Measurements from ENCODE around the gene IRF2BP1.

Gene IRF2BP1

GRCh38 chr19:45885556-45886426, at the start of gene IRF2BP1:
Gene IRF2BP1 (minus strand): TSS chr19:45886141. CDS start chr19:45885774, 367 bp downstream.
- DNase-seq: peak; percentile 91

- no peak for DNase-seq
These were observed 49.3 kb upstream of the IRF2BP1 start for GRCh38 chr19:45935267-45935666.

GRCh38 chr19:45934551-45935230, 48.8 kb upstream of the IRF2BP1 start:
- no peak for DNase-seq

GRCh38 chr19:45933759-45934158, 47.8 kb upstream of the IRF2BP1 start:
- DNase-seq: no peak

- no peak for DNase-seq
These were observed 45.1 kb upstream of the IRF2BP1 start for GRCh38 chr19:45931055-45931454.

- no peak for DNase-seq
These were observed 43.3 kb upstream of the IRF2BP1 start for GRCh38 chr19:45929247-45929646.

GRCh38 chr19:45927565-45928261, 41.8 kb upstream of the IRF2BP1 start:
- peak; percentile 83 for DNase-seq

GRCh38 chr19:45924891-45925447, 39.0 kb upstream of the IRF2BP1 start:
- DNase-seq: no peak

- DNase-seq: no peak
These were observed 36.3 kb upstream of the IRF2BP1 start for GRCh38 chr19:45922281-45922680.

GRCh38 chr19:45920458-45920857, 34.5 kb upstream of the IRF2BP1 start:
- no peak for DNase-seq

GRCh38 chr19:45919678-45920077, 33.7 kb upstream of the IRF2BP1 start:
- no peak for DNase-seq

GRCh38 chr19:45918721-45919120, 32.8 kb upstream of the IRF2BP1 start:
- no peak for DNase-seq

- DNase-seq: no peak
These were observed 31.6 kb upstream of the IRF2BP1 start for GRCh38 chr19:45917421-45918091.

- DNase-seq: no peak
These were observed 28.2 kb upstream of the IRF2BP1 start, which contains the start of gene NANOS2 for GRCh38 chr19:45913874-45914830. Gene NANOS2 (minus strand): TSS chr19:45914778. CDS start chr19:45914693, 85 bp downstream.

GRCh38 chr19:45911291-45911690, 25.4 kb upstream of the IRF2BP1 start:
- DNase-seq: no peak

- DNase-seq: peak; percentile 17
These were observed 23.0 kb upstream of the IRF2BP1 start for GRCh38 chr19:45908956-45909355.

- DNase-seq: peak; percentile 19
These were observed 20.3 kb upstream of the IRF2BP1 start for GRCh38 chr19:45906221-45906620.

GRCh38 chr19:45905011-45905410, 19.1 kb upstream of the IRF2BP1 start:
- DNase-seq: no peak

- DNase-seq: peak; percentile 97
These were observed 17.0 kb upstream of the IRF2BP1 start for GRCh38 chr19:45902651-45903625.

Measured in fibroblast of upper back skin (primary cell).